ENCODE results near the gene SPRY1.

Gene SPRY1

DNA sequence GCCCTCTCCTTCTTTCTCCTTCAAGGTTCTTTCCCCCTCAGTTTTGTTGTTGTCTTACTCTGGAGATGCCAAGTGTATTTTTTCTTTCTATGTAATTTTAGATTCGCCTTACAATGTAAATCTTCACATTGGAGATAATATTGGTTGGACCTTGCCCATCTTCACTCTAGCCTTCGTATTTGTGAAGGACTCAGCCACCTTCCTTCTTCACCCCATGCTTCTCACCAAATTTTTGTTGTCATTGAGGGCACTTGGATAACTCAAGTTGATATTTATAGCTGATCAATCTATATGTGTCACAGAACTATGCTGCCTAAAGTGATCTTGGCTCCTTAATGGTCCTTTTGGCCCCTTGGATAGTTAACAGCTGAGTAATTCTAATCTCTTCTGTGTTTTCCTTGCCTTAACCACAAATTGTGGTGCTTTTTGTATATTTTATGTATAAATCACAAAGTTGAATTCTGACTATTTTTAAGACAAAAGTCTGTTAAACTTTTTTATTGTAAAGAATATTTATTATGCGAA, 6.5 kb downstream of the SPRY1 start:
- Histone ChIP-seq H3K36me3 (no peaks in the 10 kb centered on the region), H3K4me1 (no peaks in the 10 kb centered on the region), H3K9me3 (no peaks in the 10 kb centered on the region), H3K27me3 (peaks cover 63% of the 10 kb centered on the region), H3K4me3 (ENCODE audit: low read depth, low read length) (no peak overlapping the region)
- DNase-seq: no peak
- TF ChIP-seq CTCF (IDR thresholded peaks at IDR 0.05; ENCODE audit: low read depth, low read length): no peak

GRCh38 chr4:123404533-123404932, 7.9 kb downstream of the SPRY1 start:
- Histone ChIP-seq H3K36me3 (no peaks in the 10 kb centered on the region), H3K9me3 (no peaks in the 10 kb centered on the region), H3K27me3 (peaks cover 49% of the 10 kb centered on the region), H3K4me1 (no peaks in the 10 kb centered on the region), H3K4me3 (ENCODE audit: low read depth, low read length) (no peak overlapping the region)
- no peak for TF ChIP-seq CTCF (IDR thresholded peaks at IDR 0.05; ENCODE audit: low read depth, low read length)
- no peak for DNase-seq

DNA sequence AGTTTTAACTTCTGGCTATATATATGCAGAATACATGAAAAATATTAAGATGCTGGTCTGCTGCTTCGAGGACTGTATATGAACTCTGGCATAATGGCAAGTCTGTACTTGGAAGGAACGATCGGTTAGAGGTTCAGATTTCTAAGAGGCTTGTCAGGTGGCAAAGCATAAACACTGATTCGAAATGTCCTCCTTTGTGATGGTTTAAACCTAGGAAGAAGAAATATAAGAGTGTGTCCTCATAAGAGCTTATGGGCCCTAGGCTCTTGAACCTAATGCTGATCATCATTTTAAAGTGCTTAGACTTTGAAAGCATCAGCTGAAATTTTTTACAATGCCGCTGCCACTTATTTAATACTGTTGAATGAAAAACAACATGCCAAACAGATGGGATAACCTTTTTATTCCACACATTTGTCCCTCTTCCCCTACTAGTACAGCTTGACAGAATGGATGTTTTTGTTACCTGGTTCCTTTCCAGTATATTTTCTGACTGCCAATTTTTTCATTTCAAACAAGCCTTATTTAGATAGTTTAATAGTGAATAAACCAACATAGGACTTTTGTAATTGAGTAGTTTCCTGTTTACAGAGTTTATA, 8.8 kb downstream of the SPRY1 start:
- no peaks in the 10 kb centered on the region for H3K9me3 ChIP-seq
- no peaks in the 10 kb centered on the region for H3K4me1 ChIP-seq
- peaks cover 40% of the 10 kb centered on the region for H3K27me3 ChIP-seq
- no peak for DNase-seq
- no peaks in the 10 kb centered on the region for H3K36me3 ChIP-seq
- TF ChIP-seq CTCF (IDR thresholded peaks at IDR 0.05; ENCODE audit: low read depth, low read length): no peak
- no peak overlapping the region for H3K4me3 ChIP-seq (ENCODE audit: low read depth, low read length)

DNA sequence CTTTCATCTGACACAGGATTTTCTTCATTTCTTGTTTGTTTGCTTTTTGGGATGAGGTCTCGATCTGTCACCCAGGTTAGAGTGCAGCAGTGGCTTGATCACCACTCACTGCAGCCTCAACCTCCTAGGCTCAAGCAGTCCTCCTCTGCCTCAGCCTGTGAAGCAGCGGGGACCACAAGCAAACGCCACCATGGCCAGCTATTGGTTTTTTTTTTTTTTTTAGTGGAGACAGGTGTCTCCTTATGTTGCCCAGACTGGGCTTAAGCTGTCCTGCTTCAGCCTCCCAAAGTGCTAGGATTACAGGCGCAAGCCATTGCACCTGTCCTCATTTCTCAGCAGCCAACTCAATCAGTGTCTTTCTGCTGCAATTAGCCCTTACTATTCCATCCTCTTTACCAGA, 10.3 kb downstream of the SPRY1 start:
- Histone ChIP-seq H3K36me3 (no peaks in the 10 kb centered on the region), H3K4me3 (ENCODE audit: low read depth, low read length) (no peak overlapping the region), H3K27me3 (peaks cover 28% of the 10 kb centered on the region), H3K9me3 (no peaks in the 10 kb centered on the region), H3K4me1 (no peaks in the 10 kb centered on the region)
- DNase-seq: no peak
- TF ChIP-seq CTCF (IDR thresholded peaks at IDR 0.05; ENCODE audit: low read depth, low read length): no peak

- Histone ChIP-seq H3K9me3 (no peaks in the 10 kb centered on the region), H3K4me3 (ENCODE audit: low read depth, low read length) (no peak overlapping the region)
- DNase-seq: no peak
Measured at GRCh38 chr4:123408471-123409084, 12.0 kb downstream of the SPRY1 start.

More at GRCh38 chr4:123408471-123409084, 12.0 kb downstream of the SPRY1 start:
- Histone ChIP-seq H3K36me3 (no peaks in the 10 kb centered on the region), H3K4me1 (no peaks in the 10 kb centered on the region), H3K27me3 (peaks cover 21% of the 10 kb centered on the region)
- TF ChIP-seq CTCF (IDR thresholded peaks at IDR 0.05; ENCODE audit: low read depth, low read length): no peak
